MM.1S (cell line): ENCODE results near the gene UFD1.

Source experiments
- CTCF ChIP-seq: fragments of 300-600 bp; sonication (generic); IDR thresholded peaks from 2 replicates; pipeline ENCODE4 v1.5.1; 2016; ENCODE audit warnings: antibody characterized with exemption, low read length, mixed read lengths
- EZH2 ChIP-seq: fragments of 300-600 bp; sonication (generic); optimal IDR thresholded peaks from 2 replicates; pipeline ENCODE3; 2017; ENCODE audit warnings: low read depth, mild to moderate bottlenecking, antibody characterized with exemption, low read length, mixed read lengths
- EZH2phosphoT487 ChIP-seq: fragments of 300-600 bp; sonication (generic); IDR thresholded peaks from 2 replicates; pipeline ENCODE4 v1.6.1; 2018; ENCODE audit warnings: antibody characterized with exemption, low read length

GRCh38 chr22:19450363-19451175 is 28.4 kb downstream of the UFD1 start:
- TF ChIP-seq CTCF (no peak), EZH2 (no peak), EZH2phosphoT487 (no peak)
